GM21367 (cell line): Measurements from ENCODE around the gene TIGAR.

ENCODE experiments used
- ATAC-seq: cut with Tn5 transposase; IDR thresholded peaks from one replicate; pipeline ENCODE4 v1.9.1; 2021; ENCODE audit not compliant: unreplicated experiment

The TIGAR gene

GRCh38 chr12:4372653-4373052 is 51.6 kb downstream of the TIGAR start:
- ATAC-seq, result no peak

GRCh38 chr12:4375449-4375848 is 54.4 kb downstream of the TIGAR start:
- no peak for ATAC-seq

- ATAC-seq, result no peak
Measured at GRCh38 chr12:4378772-4379171, 57.8 kb downstream of the TIGAR start.

GRCh38 chr12:4379405-4379804 is 58.4 kb downstream of the TIGAR start, which contains the start of gene FGF23:
TSS of gene FGF23 (minus strand) at chr12:4379712. CDS start at chr12:4379582, 130 bp downstream.
- no peak for ATAC-seq

- ATAC-seq, result no peak
Measured at GRCh38 chr12:4380332-4380731, 59.3 kb downstream of the TIGAR start.

GRCh38 chr12:4383304-4383865 is 62.4 kb downstream of the TIGAR start:
- no peak for ATAC-seq

GRCh38 chr12:4386801-4387200 is 65.8 kb downstream of the TIGAR start:
- ATAC-seq, result no peak

- ATAC-seq, result no peak
Measured at GRCh38 chr12:4387607-4388006, 66.6 kb downstream of the TIGAR start.

GRCh38 chr12:4388032-4388431 is 67.0 kb downstream of the TIGAR start:
- no peak for ATAC-seq

- ATAC-seq, result no peak
Measured at GRCh38 chr12:4388662-4389061, 67.6 kb downstream of the TIGAR start.

GRCh38 chr12:4392223-4392742 is 71.3 kb downstream of the TIGAR start:
- no peak for ATAC-seq

- ATAC-seq, result no peak
Measured at GRCh38 chr12:4393211-4393610, 72.2 kb downstream of the TIGAR start.

GRCh38 chr12:4395818-4396217 is 74.8 kb downstream of the TIGAR start:
- no peak for ATAC-seq

GRCh38 chr12:4401117-4401516 is 80.1 kb downstream of the TIGAR start:
- no peak for ATAC-seq

- no peak for ATAC-seq
Measured at GRCh38 chr12:4402996-4403395, 82.0 kb downstream of the TIGAR start.
